ENCODE data around the gene ERFL.

DNA sequence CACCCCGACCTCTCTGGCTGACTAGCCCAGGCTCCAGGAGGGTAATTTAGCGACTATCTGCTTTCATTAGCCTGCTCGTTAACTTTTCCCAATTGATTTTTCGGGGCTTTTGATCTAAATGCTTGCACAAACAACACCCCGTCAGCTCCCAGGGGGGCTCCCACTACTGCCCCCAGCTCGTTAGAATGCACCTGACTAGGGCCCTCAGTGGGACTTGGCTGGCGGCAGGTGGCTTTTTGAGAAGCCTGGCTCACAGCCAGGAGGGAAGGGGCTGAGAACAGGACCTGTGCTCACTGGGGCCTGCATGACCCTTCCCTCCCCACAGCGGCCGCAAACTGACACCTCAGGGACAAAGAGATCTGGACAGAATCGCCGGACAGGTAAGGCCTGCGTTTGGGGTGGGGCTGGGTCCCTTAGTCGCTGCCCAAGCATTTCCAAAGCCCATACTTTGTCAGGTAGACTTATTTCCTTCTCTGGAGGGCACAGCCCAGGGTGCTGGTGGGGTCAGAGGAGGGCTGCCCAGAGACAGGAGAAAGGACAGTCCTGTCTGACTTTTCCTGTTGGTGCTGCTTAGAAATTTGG is 58.8 kb downstream of the ERFL start:
- TF ChIP-seq, protein P1, sequence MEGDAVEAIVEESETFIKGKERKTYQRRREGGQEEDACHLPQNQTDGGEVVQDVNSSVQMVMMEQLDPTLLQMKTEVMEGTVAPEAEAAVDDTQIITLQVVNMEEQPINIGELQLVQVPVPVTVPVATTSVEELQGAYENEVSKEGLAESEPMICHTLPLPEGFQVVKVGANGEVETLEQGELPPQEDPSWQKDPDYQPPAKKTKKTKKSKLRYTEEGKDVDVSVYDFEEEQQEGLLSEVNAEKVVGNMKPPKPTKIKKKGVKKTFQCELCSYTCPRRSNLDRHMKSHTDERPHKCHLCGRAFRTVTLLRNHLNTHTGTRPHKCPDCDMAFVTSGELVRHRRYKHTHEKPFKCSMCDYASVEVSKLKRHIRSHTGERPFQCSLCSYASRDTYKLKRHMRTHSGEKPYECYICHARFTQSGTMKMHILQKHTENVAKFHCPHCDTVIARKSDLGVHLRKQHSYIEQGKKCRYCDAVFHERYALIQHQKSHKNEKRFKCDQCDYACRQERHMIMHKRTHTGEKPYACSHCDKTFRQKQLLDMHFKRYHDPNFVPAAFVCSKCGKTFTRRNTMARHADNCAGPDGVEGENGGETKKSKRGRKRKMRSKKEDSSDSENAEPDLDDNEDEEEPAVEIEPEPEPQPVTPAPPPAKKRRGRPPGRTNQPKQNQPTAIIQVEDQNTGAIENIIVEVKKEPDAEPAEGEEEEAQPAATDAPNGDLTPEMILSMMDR (IDR thresholded peaks at IDR 0.05; ENCODE audit: insufficient read depth, low read length) = no peak
- no peak; the same call in none of the 2 replicates for TF ChIP-seq POLR2AphosphoS5 (IDR thresholded peaks at IDR 0.05; ENCODE audit: low read depth)
- TF ChIP-seq, protein P2, sequence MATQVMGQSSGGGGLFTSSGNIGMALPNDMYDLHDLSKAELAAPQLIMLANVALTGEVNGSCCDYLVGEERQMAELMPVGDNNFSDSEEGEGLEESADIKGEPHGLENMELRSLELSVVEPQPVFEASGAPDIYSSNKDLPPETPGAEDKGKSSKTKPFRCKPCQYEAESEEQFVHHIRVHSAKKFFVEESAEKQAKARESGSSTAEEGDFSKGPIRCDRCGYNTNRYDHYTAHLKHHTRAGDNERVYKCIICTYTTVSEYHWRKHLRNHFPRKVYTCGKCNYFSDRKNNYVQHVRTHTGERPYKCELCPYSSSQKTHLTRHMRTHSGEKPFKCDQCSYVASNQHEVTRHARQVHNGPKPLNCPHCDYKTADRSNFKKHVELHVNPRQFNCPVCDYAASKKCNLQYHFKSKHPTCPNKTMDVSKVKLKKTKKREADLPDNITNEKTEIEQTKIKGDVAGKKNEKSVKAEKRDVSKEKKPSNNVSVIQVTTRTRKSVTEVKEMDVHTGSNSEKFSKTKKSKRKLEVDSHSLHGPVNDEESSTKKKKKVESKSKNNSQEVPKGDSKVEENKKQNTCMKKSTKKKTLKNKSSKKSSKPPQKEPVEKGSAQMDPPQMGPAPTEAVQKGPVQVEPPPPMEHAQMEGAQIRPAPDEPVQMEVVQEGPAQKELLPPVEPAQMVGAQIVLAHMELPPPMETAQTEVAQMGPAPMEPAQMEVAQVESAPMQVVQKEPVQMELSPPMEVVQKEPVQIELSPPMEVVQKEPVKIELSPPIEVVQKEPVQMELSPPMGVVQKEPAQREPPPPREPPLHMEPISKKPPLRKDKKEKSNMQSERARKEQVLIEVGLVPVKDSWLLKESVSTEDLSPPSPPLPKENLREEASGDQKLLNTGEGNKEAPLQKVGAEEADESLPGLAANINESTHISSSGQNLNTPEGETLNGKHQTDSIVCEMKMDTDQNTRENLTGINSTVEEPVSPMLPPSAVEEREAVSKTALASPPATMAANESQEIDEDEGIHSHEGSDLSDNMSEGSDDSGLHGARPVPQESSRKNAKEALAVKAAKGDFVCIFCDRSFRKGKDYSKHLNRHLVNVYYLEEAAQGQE (IDR thresholded peaks at IDR 0.05; ENCODE audit: insufficient replicate concordance, low read depth) = no peak
